Natural killer cell treated with Interleukin-12 subunit alpha and Interleukin-12 subunit beta and Interleukin-15 and Interleukin-18, amount 100 ng/mL, for 72 hours (primary cell): ENCODE measurements around the gene G3BP2. TPM values are rescaled to one million over a fixed set of nuclear protein-coding genes. Genes with fewer than 3 reads are reported as not detected.
"Not testable (repeated sequence)": the region's sequence is repeated elsewhere in the genome, so short reads cannot be mapped to it uniquely, and the experiment has no call there.

ENCODE experiments used
- ATAC-seq, 2 donors: fragments of 150-1000 bp; cut with Tn5 transposase in 1 of 2; sonication (Bioruptor Pico), chemical (Tn5 transposase) in 1 of 2; 2 replicates each; pipeline ENCODE4 v1.10.0; 2021
- DNase-seq: peaks from one replicate; pipeline ENCODE4 v3.0.0; 2022; ENCODE audit warnings: low spot score
- H3K27ac Mint-ChIP-seq, 2 donors: 1 replicate in 1 of 2; 2 replicates in 1 of 2; pipeline ENCODE4 v1.8.0; 2022; ENCODE audit warnings: mixed read lengths in 2 of 2, mild to moderate bottlenecking in 1 of 2, moderate library complexity in 1 of 2
- H3K27me3 Mint-ChIP-seq, 2 donors: 1 replicate in 1 of 2; 2 replicates in 1 of 2; pipeline ENCODE4 v1.8.0; 2022; ENCODE audit warnings: mixed read lengths in 2 of 2
- H3K36me3 Mint-ChIP-seq: one replicate; pipeline ENCODE4 v1.8.0; 2022; ENCODE audit warnings: mixed read lengths
- H3K4me1 Mint-ChIP-seq, 2 donors: 1 replicate in 1 of 2; 2 replicates in 1 of 2; pipeline ENCODE4 v1.8.0; 2022; ENCODE audit warnings: low read depth in 2 of 2, mixed read lengths in 2 of 2, mild to moderate bottlenecking in 1 of 2
- H3K4me3 Mint-ChIP-seq: one replicate; pipeline ENCODE4 v1.8.0; 2022; ENCODE audit warnings: mixed read lengths
- H3K9me3 Mint-ChIP-seq: 2 replicates; pipeline ENCODE4 v1.8.0; 2022; ENCODE audit warnings: mixed read lengths
- total RNA-seq, 2 donors: library from RNA; stranded (reverse); gene quantifications; one replicate each; pipeline ENCODE4 v1.2.3, GENCODE V29; 2022

G3BP2 gene
- total RNA-seq, 2 donors from 2014 or later, result 107 to 159 TPM

- Mint-ChIP-seq H3K36me3 (no peaks in the 10 kb centered on the region), H3K9me3 (no peaks in the 10 kb centered on the region), H3K4me3 (peak overlapping the region; percentile 78), H3K4me1 (peaks cover 19 to 22% of the 10 kb centered on the region in 2 donors), H3K27me3 (no peaks in the 10 kb centered on the region), H3K27ac (peak overlapping the region; percentile 84 to 85)
- peak; percentile 73 to 79 for ATAC-seq
- no peak for DNase-seq
Measured at GRCh38 chr4:75698963-75699228, 25.7 kb upstream of the G3BP2 start.

- Mint-ChIP-seq H3K9me3 (no peaks in the 10 kb centered on the region), H3K4me1 (peaks cover 19 to 23% of the 10 kb centered on the region in 2 donors), H3K36me3 (no peaks in the 10 kb centered on the region), H3K27ac (peak overlapping the region; percentile 84 to 85), H3K27me3 (no peaks in the 10 kb centered on the region), H3K4me3 (peak overlapping the region; percentile 78)
- DNase-seq (no peak), ATAC-seq (peak; percentile 83 to 89)
Measured at GRCh38 chr4:75698162-75698962, 25.2 kb upstream of the G3BP2 start.

GRCh38 chr4:75696581-75696980 is 23.4 kb upstream of the G3BP2 start:
- H3K27ac Mint-ChIP-seq, result no peak overlapping the region
- DNase-seq, result no peak
- no peak for ATAC-seq
- no peaks in the 10 kb centered on the region for H3K36me3 Mint-ChIP-seq
- no peak overlapping the region for H3K4me3 Mint-ChIP-seq
- peaks cover 19 to 23% of the 10 kb centered on the region in 2 donors for H3K4me1 Mint-ChIP-seq
- H3K27me3 Mint-ChIP-seq, result no peaks in the 10 kb centered on the region
- no peaks in the 10 kb centered on the region for H3K9me3 Mint-ChIP-seq

GRCh38 chr4:75696071-75696470 is 22.9 kb upstream of the G3BP2 start:
- Mint-ChIP-seq H3K36me3 (no peaks in the 10 kb centered on the region), H3K4me1 (peaks cover 19 to 23% of the 10 kb centered on the region in 2 donors), H3K27me3 (no peaks in the 10 kb centered on the region), H3K27ac (no peak overlapping the region), H3K4me3 (no peak overlapping the region), H3K9me3 (no peaks in the 10 kb centered on the region)
- no peak for DNase-seq
- ATAC-seq, result no peak

GRCh38 chr4:75692066-75692465 is 18.9 kb upstream of the G3BP2 start:
- not testable (repeated sequence) for ATAC-seq, H3K4me3 Mint-ChIP-seq, DNase-seq, H3K9me3 Mint-ChIP-seq, H3K27ac Mint-ChIP-seq, H3K27me3 Mint-ChIP-seq, H3K36me3 Mint-ChIP-seq
- peaks cover 5 to 16% of the 10 kb centered on the region in 2 donors for H3K4me1 Mint-ChIP-seq

- H3K36me3 Mint-ChIP-seq, H3K27me3 Mint-ChIP-seq, H3K9me3 Mint-ChIP-seq, DNase-seq, ATAC-seq: not testable (repeated sequence)
- H3K27ac Mint-ChIP-seq, result peak overlapping the region; percentile 55 to 70
- H3K4me3 Mint-ChIP-seq, result peak overlapping the region; percentile 44
- H3K4me1 Mint-ChIP-seq, result peaks cover 25 to 27% of the 10 kb centered on the region in 2 donors
Measured at GRCh38 chr4:75687125-75687524, 13.9 kb upstream of the G3BP2 start.

- DNase-seq, result no peak
- peaks cover 27 to 28% of the 10 kb centered on the region in 2 donors for H3K4me1 Mint-ChIP-seq
- no peaks in the 10 kb centered on the region for H3K36me3 Mint-ChIP-seq
- peak overlapping the region; percentile 44 for H3K4me3 Mint-ChIP-seq
- no peaks in the 10 kb centered on the region for H3K27me3 Mint-ChIP-seq
- ATAC-seq, result peak; percentile 82 to 88
- no peaks in the 10 kb centered on the region for H3K9me3 Mint-ChIP-seq
- H3K27ac Mint-ChIP-seq, result peak overlapping the region; percentile 49 to 55
Measured at GRCh38 chr4:75686346-75686745, 13.1 kb upstream of the G3BP2 start.

GRCh38 chr4:75685546-75686189 is 12.5 kb upstream of the G3BP2 start:
- H3K9me3 Mint-ChIP-seq, result no peaks in the 10 kb centered on the region
- no peaks in the 10 kb centered on the region for H3K27me3 Mint-ChIP-seq
- peak overlapping the region; percentile 44 for H3K4me3 Mint-ChIP-seq
- peaks cover 27 to 28% of the 10 kb centered on the region in 2 donors for H3K4me1 Mint-ChIP-seq
- DNase-seq (no peak), ATAC-seq (no peak)
- no peaks in the 10 kb centered on the region for H3K36me3 Mint-ChIP-seq
- peak overlapping the region; percentile 49 to 55 for H3K27ac Mint-ChIP-seq

GRCh38 chr4:75683482-75684155 is 10.4 kb upstream of the G3BP2 start:
- H3K4me3 Mint-ChIP-seq, result no peak overlapping the region
- no peaks in the 10 kb centered on the region for H3K27me3 Mint-ChIP-seq
- H3K9me3 Mint-ChIP-seq, result no peaks in the 10 kb centered on the region
- peaks cover 27 to 28% of the 10 kb centered on the region in 2 donors for H3K4me1 Mint-ChIP-seq
- no peaks in the 10 kb centered on the region for H3K36me3 Mint-ChIP-seq
- ATAC-seq (no peak), DNase-seq (no peak)
- no peak overlapping the region for H3K27ac Mint-ChIP-seq

GRCh38 chr4:75679876-75680575 is 6.8 kb upstream of the G3BP2 start:
- DNase-seq, result no peak

GRCh38 chr4:75678965-75679364 is 5.8 kb upstream of the G3BP2 start:
- Mint-ChIP-seq H3K4me1 (peaks cover 9 to 14% of the 10 kb centered on the region in 2 donors), H3K36me3 (no peaks in the 10 kb centered on the region), H3K27ac (no peak overlapping the region), H3K27me3 (no peaks in the 10 kb centered on the region), H3K9me3 (no peaks in the 10 kb centered on the region), H3K4me3 (no peak overlapping the region)
- DNase-seq (no peak), ATAC-seq (no peak)

More at GRCh38 chr4:75679876-75680575, 6.8 kb upstream of the G3BP2 start:
- H3K27ac Mint-ChIP-seq, result no peak overlapping the region
- H3K4me1 Mint-ChIP-seq, result peaks cover 6 to 11% of the 10 kb centered on the region in 2 donors
- H3K27me3 Mint-ChIP-seq, result no peaks in the 10 kb centered on the region
- no peaks in the 10 kb centered on the region for H3K9me3 Mint-ChIP-seq
- no peak for ATAC-seq
- no peaks in the 10 kb centered on the region for H3K36me3 Mint-ChIP-seq
- H3K4me3 Mint-ChIP-seq, result no peak overlapping the region

GRCh38 chr4:75678473-75678872 is 5.3 kb upstream of the G3BP2 start:
- no peaks in the 10 kb centered on the region for H3K27me3 Mint-ChIP-seq
- no peak overlapping the region for H3K27ac Mint-ChIP-seq
- ATAC-seq (no peak), DNase-seq (no peak)
- H3K9me3 Mint-ChIP-seq, result no peaks in the 10 kb centered on the region
- no peaks in the 10 kb centered on the region for H3K36me3 Mint-ChIP-seq
- H3K4me1 Mint-ChIP-seq, result peaks cover 14 to 18% of the 10 kb centered on the region in 2 donors
- no peak overlapping the region for H3K4me3 Mint-ChIP-seq

- peaks cover 21 to 25% of the 10 kb centered on the region in 2 donors for H3K4me1 Mint-ChIP-seq
- H3K27ac Mint-ChIP-seq, result peak overlapping the region in 1 of 2 donors; percentile 60
- no peaks in the 10 kb centered on the region for H3K9me3 Mint-ChIP-seq
- no peaks in the 10 kb centered on the region for H3K27me3 Mint-ChIP-seq
- ATAC-seq (no peak), DNase-seq (no peak)
- no peaks in the 10 kb centered on the region for H3K36me3 Mint-ChIP-seq
- no peak overlapping the region for H3K4me3 Mint-ChIP-seq
Measured at GRCh38 chr4:75675004-75675531, 1.9 kb upstream of the G3BP2 start.
